ENCODE results near the gene RHPN2.

GRCh38 chr19:33048806-33049676, 15.6 kb downstream of the RHPN2 start:
- no peak for TF ChIP-seq EP300 (IDR thresholded peaks at IDR 0.05)
- TF ChIP-seq POLR2A (IDR thresholded peaks at IDR 0.05), result no peak
- no peak for TF ChIP-seq CTCF (IDR thresholded peaks at IDR 0.05)
- no peak for TF ChIP-seq POLR2AphosphoS5 (IDR thresholded peaks at IDR 0.05)

Data from sigmoid colon (tissue), 4 donors.